Esophagus muscularis mucosa (tissue), 3 donors: Measurements from ENCODE around the gene NTN5.

Source experiments
- POLR2A ChIP-seq: fragments of 450-650 bp; IDR thresholded peaks from one replicate; pipeline ENCODE4 v1.6.1; 2017; ENCODE audit warnings: antibody characterized with exemption, moderate library complexity, mild to moderate bottlenecking, low read depth
- POLR2AphosphoS5 ChIP-seq, 2 donors: sonication (generic); formaldehyde crosslinking; IDR thresholded peaks; one replicate each; pipeline ENCODE4 v1.6.1; 2017; ENCODE audit warnings: antibody characterized with exemption in 2 of 2
- TF ChIP-seq, protein P1 (sequence below), 3 experiments: fragments of 200-600 bp in 2 of 3; fragments of 450-650 bp in 1 of 3; sonication (generic) in 2 of 3; IDR thresholded peaks; one replicate each; pipeline ENCODE4 v1.5.1; 2017 to 2019; ENCODE audit warnings: antibody characterized with exemption in 3 of 3, mild to moderate bottlenecking in 2 of 3, moderate library complexity in 1 of 3

DNA sequence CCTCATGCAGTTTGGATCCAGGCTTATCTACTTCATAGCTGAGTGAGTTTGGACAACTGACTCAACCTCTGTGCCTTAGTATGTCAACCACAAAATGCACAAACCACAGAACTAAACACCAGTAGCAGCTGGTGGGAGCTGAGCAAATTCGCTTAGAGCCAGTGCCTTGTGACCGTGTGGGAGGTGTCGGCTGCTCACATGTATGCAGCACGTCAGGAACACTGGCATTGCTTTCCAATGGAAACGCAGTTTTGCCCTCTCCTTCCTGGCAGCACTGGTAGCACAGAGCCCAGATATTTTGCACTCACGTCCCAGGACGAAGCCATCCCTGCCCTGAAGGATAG, 8.3 kb upstream of the NTN5 start:
- TF ChIP-seq, protein P1, sequence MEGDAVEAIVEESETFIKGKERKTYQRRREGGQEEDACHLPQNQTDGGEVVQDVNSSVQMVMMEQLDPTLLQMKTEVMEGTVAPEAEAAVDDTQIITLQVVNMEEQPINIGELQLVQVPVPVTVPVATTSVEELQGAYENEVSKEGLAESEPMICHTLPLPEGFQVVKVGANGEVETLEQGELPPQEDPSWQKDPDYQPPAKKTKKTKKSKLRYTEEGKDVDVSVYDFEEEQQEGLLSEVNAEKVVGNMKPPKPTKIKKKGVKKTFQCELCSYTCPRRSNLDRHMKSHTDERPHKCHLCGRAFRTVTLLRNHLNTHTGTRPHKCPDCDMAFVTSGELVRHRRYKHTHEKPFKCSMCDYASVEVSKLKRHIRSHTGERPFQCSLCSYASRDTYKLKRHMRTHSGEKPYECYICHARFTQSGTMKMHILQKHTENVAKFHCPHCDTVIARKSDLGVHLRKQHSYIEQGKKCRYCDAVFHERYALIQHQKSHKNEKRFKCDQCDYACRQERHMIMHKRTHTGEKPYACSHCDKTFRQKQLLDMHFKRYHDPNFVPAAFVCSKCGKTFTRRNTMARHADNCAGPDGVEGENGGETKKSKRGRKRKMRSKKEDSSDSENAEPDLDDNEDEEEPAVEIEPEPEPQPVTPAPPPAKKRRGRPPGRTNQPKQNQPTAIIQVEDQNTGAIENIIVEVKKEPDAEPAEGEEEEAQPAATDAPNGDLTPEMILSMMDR (IDR thresholded peaks at IDR 0.05): no peak
- TF ChIP-seq POLR2A (no peak), POLR2AphosphoS5 (IDR thresholded peaks at IDR 0.05) (no peak)
